ENCODE results near the gene TEF.
"Not testable (repeated sequence)": the region's sequence is repeated elsewhere in the genome, so short reads cannot be mapped to it uniquely, and the experiment has no call there.

The TEF gene

DNA sequence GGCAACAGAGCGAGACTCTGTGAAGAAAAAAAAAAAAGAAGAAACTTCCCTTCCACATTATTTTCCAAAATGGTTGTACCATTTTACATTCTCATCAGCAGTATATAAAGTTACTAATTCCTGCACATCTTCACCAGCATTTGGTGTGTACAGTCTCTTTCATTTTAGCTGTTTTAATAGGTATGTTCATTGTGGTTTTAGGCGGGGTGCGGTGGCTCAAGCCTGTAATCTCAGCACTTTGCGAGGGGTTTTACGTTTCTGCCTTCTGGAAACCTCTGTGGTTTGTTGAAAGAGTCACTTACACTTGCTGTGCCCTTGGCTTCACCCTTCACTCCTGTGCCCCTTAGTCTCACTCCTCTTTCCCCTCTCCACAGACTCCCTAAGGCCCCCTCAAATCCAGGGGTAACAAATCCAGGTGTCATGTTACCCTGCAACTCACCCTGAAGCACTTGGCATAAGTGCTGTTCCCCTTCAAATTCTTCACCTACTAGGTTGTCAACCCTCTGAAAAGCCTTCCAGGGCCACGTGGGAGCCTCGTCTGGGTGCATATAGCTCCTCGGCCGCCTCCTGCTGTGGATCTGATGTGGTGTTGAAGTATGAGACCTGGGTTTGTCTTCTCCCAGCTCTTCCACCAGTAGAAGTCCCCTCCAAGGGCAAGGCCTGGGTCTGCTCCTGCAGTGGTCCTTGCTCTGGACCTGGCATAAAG is 44.1 kb downstream of the TEF start:
- TF ChIP-seq, protein P1, sequence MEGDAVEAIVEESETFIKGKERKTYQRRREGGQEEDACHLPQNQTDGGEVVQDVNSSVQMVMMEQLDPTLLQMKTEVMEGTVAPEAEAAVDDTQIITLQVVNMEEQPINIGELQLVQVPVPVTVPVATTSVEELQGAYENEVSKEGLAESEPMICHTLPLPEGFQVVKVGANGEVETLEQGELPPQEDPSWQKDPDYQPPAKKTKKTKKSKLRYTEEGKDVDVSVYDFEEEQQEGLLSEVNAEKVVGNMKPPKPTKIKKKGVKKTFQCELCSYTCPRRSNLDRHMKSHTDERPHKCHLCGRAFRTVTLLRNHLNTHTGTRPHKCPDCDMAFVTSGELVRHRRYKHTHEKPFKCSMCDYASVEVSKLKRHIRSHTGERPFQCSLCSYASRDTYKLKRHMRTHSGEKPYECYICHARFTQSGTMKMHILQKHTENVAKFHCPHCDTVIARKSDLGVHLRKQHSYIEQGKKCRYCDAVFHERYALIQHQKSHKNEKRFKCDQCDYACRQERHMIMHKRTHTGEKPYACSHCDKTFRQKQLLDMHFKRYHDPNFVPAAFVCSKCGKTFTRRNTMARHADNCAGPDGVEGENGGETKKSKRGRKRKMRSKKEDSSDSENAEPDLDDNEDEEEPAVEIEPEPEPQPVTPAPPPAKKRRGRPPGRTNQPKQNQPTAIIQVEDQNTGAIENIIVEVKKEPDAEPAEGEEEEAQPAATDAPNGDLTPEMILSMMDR (IDR thresholded peaks at IDR 0.05; ENCODE audit: low read depth, low read length), result no peak
- DNase-seq (ENCODE audit: extremely low read depth, low read depth), result no peak

DNA sequence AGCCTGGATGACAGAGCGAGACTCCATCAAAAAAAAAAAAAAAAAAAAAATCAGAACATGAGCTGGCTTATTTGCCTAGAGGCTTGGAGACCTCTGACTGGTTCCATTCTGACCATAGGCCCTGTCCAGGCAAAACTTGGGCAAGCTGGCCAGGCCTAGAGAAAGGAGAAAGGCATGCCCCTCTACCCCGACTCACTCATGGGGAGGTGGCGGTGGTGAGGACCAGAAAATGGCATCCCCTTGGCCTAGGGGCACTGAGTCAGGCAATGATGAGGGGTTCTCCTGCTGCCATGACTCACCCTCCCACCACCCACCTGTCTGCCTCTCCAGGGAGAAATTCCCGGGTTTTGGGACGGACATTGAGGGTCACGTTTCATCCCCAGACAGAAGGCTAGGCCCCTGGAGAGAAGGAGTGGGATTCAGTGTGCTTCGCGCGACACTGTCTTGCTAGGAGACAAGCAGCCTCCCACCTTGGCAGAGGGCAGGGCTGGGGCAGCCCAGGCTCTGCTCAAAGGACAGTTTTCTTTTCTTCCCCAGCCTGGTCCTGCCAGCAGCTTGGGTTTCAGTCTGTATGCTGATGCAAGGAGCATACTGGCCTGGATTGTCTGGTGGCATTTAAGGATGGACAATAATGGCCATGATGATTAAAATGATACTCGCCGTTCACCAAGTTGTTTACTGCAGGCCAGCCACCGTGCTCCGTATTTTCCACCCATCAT is 47.6 kb downstream of the TEF start:
- no peak for DNase-seq (ENCODE audit: extremely low read depth, low read depth)
- TF ChIP-seq, protein P1 (IDR thresholded peaks at IDR 0.05; ENCODE audit: low read depth, low read length), result no peak

DNA sequence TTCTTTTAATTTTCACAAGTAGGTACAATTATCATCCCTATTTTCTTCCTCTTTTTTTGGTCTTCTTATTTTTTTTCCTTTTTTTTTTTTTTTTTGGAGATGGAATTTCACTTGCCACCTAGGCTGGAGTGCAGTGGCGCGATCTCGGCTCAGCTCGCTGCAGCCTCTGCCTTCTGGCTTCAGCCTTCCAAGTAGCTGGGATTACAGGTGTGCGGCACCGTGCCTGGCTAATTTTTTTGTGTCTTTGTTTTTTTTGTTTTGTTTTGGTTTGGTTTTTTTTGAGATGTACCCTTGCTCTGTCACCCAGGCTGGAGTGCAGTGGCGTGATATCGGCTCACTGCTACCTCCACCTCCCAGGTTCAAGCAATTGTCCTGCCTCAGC is 48.2 kb downstream of the TEF start:
- DNase-seq (ENCODE audit: extremely low read depth, low read depth), result no peak

DNA sequence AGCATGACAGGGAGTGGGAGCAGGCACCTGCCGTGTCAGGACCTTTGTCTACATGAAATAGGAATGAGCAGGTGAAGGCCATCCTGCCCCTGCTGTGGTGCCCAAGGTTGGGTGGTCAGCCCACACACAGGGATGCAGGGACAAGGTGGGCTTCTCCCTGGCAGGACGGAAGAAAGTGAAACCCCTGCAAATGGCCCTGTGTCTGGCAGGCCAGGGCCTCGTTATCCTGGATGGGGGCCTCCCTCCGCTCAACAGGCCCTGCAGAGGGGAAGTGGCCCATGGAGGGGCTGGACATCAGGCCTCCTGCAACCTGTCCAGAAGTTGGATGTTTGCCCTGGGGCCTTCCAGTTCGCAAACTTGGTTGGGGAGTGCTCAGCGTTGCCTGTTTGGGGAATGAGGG is 49.9 kb downstream of the TEF start:
- no peak for DNase-seq (ENCODE audit: extremely low read depth, low read depth)
- TF ChIP-seq, protein P1 (IDR thresholded peaks at IDR 0.05; ENCODE audit: low read depth, low read length), result no peak

More for the DNA sequence above, 48.2 kb downstream of the TEF start:
- TF ChIP-seq, protein P1 (IDR thresholded peaks at IDR 0.05; ENCODE audit: low read depth, low read length), result no peak

DNA sequence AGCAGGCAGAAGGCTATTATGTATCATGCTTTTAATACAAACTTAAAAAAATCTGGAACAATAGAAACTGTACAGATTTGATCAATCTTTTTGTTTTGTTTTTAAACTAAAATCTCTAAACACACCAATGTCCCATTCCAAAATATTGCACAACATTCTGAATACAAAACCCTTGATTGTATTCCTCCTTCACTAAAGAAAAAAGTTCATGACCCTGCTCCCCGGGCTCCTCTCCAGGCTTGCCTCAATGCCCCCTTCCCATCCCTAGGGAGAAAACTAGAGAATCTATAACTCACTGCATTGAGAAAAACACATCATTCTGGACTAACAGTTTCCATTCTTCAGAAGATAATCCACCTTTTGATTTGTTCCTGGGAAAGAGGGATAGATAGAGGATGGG is 51.7 kb downstream of the TEF start:
- not testable (repeated sequence) for DNase-seq (ENCODE audit: extremely low read depth, low read depth)

DNA sequence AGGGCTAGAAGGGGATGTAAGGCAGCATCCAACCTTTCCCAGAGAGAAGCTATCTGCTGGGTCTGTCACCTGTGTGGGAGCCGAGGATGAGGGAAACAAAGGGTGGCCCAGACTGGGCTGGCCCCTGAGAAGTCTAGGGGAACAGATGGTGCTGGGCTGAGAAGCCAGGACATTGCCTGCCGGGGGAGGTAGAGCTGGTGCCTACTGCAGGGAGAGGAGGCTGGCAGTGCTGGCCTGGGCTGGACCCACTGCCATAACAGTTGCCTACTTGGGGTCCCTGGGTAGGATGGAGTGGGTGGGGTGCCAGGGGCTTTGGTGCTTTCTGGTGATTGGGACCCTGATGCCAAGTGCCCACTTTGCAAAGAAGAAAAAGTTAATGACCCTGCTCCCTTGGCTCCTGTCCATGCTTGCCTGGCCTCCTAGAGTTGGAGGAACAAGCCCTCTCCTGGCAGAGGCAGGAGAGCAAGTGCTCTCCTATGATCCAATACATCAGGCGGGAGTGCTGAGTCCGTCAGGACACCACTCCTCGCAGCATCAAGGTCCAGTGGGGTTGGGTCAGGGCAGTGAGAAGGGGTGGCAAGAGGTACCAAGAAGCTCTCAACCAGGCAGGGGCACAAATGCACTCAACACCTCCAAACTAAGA is 52.7 kb downstream of the TEF start:
- DNase-seq (ENCODE audit: extremely low read depth, low read depth), result not testable (repeated sequence)

DNA sequence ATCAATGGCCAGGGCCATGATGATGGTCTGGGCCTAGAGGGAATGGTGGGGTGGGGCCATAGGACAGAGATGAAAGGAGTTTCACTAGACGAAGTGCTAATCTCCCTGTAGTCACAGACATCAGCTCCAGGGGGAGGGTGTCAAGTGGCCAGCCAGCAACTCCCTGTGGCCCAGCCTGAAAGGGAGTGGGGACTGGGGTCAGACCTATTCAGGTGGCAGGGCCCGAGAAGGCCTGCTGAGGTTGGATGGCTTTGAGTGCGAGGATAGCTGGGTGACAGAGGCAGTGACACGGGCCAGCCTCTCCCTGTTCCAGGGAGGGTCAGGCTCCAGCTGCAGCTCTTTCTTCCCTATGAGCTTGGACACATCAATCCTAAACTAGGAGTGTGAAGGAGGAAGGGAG is 53.8 kb downstream of the TEF start:
- TF ChIP-seq, protein P1 (IDR thresholded peaks at IDR 0.05; ENCODE audit: low read depth, low read length), result no peak
- DNase-seq (ENCODE audit: extremely low read depth, low read depth), result no peak

DNA sequence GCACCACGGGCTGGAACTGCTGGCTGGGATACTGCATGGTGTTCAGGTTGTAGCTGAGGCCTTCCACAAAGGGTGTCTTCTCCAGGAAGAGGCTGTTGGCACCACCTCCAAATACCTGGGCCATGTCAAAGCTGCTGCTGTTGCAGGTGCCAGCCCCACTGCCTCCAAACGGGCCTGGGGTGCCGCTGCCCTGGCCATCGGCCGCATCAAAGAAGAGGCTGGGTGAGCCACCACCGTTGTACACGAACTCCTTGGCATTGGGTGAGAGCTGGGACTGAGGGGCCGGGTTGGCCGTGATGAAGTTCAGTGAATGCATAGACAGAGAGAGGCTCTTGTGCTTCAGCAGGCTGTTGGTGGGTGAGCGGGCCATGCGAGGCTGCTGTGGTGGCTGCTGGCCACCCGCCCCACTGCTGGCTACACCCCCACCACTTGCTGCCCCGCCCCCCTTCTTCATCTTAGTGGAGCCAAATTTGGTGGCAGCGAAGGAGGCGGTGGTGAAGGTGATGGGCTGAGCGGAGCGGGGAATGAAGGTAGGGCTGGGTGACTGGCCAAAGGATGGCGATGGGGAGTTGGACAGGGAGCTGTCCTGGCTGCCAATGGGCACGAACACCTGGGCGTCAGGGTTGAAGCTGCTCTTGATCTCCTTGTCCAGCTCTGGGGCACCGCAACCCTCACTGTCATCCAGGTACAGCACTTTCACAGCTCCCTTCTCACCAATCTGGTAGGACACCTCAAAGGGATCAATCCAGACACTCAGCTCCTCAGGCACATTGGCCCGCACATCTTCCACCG is 54.8 kb downstream of the TEF start:
- DNase-seq (ENCODE audit: extremely low read depth, low read depth), result no peak
- TF ChIP-seq, protein P1 (IDR thresholded peaks at IDR 0.05; ENCODE audit: low read depth, low read length), result no peak
